Measurements from ENCODE around the gene KLRC3.

GRCh38 chr12:10404798-10405197 is 15.6 kb downstream of the KLRC3 start:
- TF ChIP-seq MAX (IDR thresholded peaks at IDR 0.05; ENCODE audit: insufficient read depth, insufficient read length) (no peak), MYC (IDR thresholded peaks at IDR 0.05; ENCODE audit: low read depth, low read length) (no peak), CTCF (IDR thresholded peaks at IDR 0.05; ENCODE audit: extremely low read depth in 1 of 2, insufficient read depth in 1 of 2, low read depth in 1 of 2, low read length in 2 of 2) (no peak), JUN (IDR thresholded peaks at IDR 0.05; ENCODE audit: borderline replicate concordance, insufficient read depth, insufficient read length, low read depth) (no peak), FOS (IDR thresholded peaks at IDR 0.05; ENCODE audit: borderline replicate concordance, insufficient read depth, low read length) (no peak), EZH2 (IDR thresholded peaks at IDR 0.05; ENCODE audit: borderline replicate concordance, low read depth, low read length, severe bottlenecking) (no peak)

All from endothelial cell of umbilical vein (primary cell).